Esophagus muscularis mucosa (tissue), 4 donors: ENCODE results near the gene NAV2. TPM values are rescaled to one million over a fixed set of nuclear protein-coding genes. Genes with fewer than 3 reads are reported as not detected.

Experiments used
- DNase-seq: peaks from one replicate; pipeline ENCODE4 v3.0.0-alpha.2; 2017; ENCODE audit errors: extremely low spot score
- H3K27ac ChIP-seq, 4 donors: fragments of 200-600 bp; sonication (generic); replicated peaks in 1 of 4; 1 replicate in 3 of 4; 2 replicates in 1 of 4; pipeline ENCODE4 v1.5.1; 2016 to 2019; ENCODE audit warnings: mild to moderate bottlenecking in 1 of 4
- H3K27me3 ChIP-seq, 4 donors: fragments of 200-600 bp; sonication (generic); one replicate each; pipeline versions ENCODE4 v1.5.1 to v1.6.0; 2016 to 2019
- H3K36me3 ChIP-seq, 4 donors: fragments of 200-600 bp; sonication (generic); one replicate each; pipeline ENCODE4 v1.5.1; 2016 to 2019
- H3K4me1 ChIP-seq, 4 donors: fragments of 200-600 bp; sonication (generic); one replicate each; pipeline ENCODE4 v1.5.1; 2016 to 2019
- H3K4me3 ChIP-seq, 4 donors: fragments of 200-600 bp; sonication (generic); 1 replicate in 2 of 4; 2 replicates in 2 of 4; pipeline ENCODE4 v1.5.1; 2016 to 2019; ENCODE audit warnings: mild to moderate bottlenecking in 4 of 4, moderate library complexity in 1 of 4
- H3K9me3 ChIP-seq, 4 donors: fragments of 200-600 bp; sonication (generic); 1 replicate in 3 of 4; 2 replicates in 1 of 4; pipeline ENCODE4 v1.5.1; 2016 to 2019
- CTCF ChIP-seq, 3 experiments: fragments of 200-600 bp in 2 of 3; fragments of 450-650 bp in 1 of 3; sonication (generic) in 2 of 3; IDR thresholded peaks; one replicate each; pipeline ENCODE4 v1.5.1; 2017 to 2019; ENCODE audit warnings: antibody characterized with exemption in 3 of 3, mild to moderate bottlenecking in 2 of 3, moderate library complexity in 1 of 3
- EP300 ChIP-seq: sonication (generic); formaldehyde crosslinking; IDR thresholded peaks from one replicate; pipeline ENCODE4 v1.6.1; 2017; ENCODE audit warnings: antibody characterized with exemption
- POLR2A ChIP-seq: fragments of 450-650 bp; IDR thresholded peaks from one replicate; pipeline ENCODE4 v1.6.1; 2017; ENCODE audit warnings: antibody characterized with exemption, moderate library complexity, mild to moderate bottlenecking, low read depth
- POLR2AphosphoS5 ChIP-seq, 2 donors: sonication (generic); formaldehyde crosslinking; IDR thresholded peaks; one replicate each; pipeline ENCODE4 v1.6.1; 2017; ENCODE audit warnings: antibody characterized with exemption in 2 of 2
- WGBS: methylation state at CpG from one replicate; pipeline ENCODE4 v1.1.5; 2018; 5-methylcytosine and 5-hydroxymethylcytosine counted together
- intact Hi-C: fragments of 100-400 bp; cut with DNase I; formaldehyde crosslinking; loops from one replicate; pipeline ENCODE4 v1.15.1; 2023
- total RNA-seq, 4 donors: library from RNA; depleted of rRNA; stranded (reverse); fragments of >200 nt; gene quantifications; one replicate each; pipeline versions ENCODE4 v1.1.0 to v1.2.1, GENCODE V29; 2016

Gene NAV2
- total RNA-seq, 4 donors from 2014 or later = 21.9 to 57.0 (median 37.5) TPM

GRCh38 chr11:20138707-20139106 is 426.1 kb downstream of the NAV2 start:
- Histone ChIP-seq H3K36me3 (no peaks in the 10 kb centered on the region), H3K4me1 (no peaks in the 10 kb centered on the region), H3K4me3 (no peak overlapping the region), H3K27ac (no peak overlapping the region), H3K27me3 (no peaks in the 10 kb centered on the region), H3K9me3 (no peaks in the 10 kb centered on the region)
- WGBS = 81% methylated on average over 4 of the region's 4 CpGs
- intact Hi-C loops = no loop called here
- no peak for DNase-seq
- TF ChIP-seq CTCF (IDR thresholded peaks at IDR 0.05) (no peak), EP300 (no peak), POLR2AphosphoS5 (IDR thresholded peaks at IDR 0.05) (no peak), POLR2A (no peak)

- peaks cover 14 to 19% (median 15%) of the 10 kb centered on the region in 4 donors for H3K4me1 ChIP-seq
- WGBS = 87% methylated on average over 1 of the region's 1 CpG
- H3K9me3 ChIP-seq = no peaks in the 10 kb centered on the region
- no peak for TF ChIP-seq POLR2AphosphoS5 (IDR thresholded peaks at IDR 0.05)
- TF ChIP-seq CTCF (IDR thresholded peaks at IDR 0.05) = no peak
- no peak for TF ChIP-seq POLR2A
- no peak for TF ChIP-seq EP300
- DNase-seq = no peak
- peaks cover 8 to 70% (median 42%) of the 10 kb centered on the region in 4 donors for H3K27me3 ChIP-seq
- no peaks in the 10 kb centered on the region for H3K36me3 ChIP-seq
- intact Hi-C loops = no loop called here
- no peak overlapping the region for H3K27ac ChIP-seq
- H3K4me3 ChIP-seq = no peak overlapping the region
Measured at GRCh38 chr11:20154381-20154780, 441.7 kb downstream of the NAV2 start.

- Histone ChIP-seq H3K9me3 (no peaks in the 10 kb centered on the region), H3K4me3 (peak overlapping the region in 3 of 4 donors; percentile 7 to 32 (median 32)), H3K36me3 (no peaks in the 10 kb centered on the region), H3K4me1 (peaks cover 14 to 20% (median 17%) of the 10 kb centered on the region in 4 donors), H3K27ac (no peak overlapping the region), H3K27me3 (peaks cover 8 to 78% (median 55%) of the 10 kb centered on the region in 4 donors)
- 14% methylated on average over 18 of the region's 19 CpGs for WGBS
- TF ChIP-seq POLR2AphosphoS5 (IDR thresholded peaks at IDR 0.05) (no peak), CTCF (IDR thresholded peaks at IDR 0.05) (no peak), EP300 (no peak), POLR2A (no peak)
- DNase-seq = no peak
- intact Hi-C loops = no loop called here
Measured at GRCh38 chr11:20155683-20156279, 443.1 kb downstream of the NAV2 start.

- H3K4me3 ChIP-seq = peak overlapping the region; percentile 7 to 43 (median 32)
- 5% methylated on average over 22 of the region's 51 CpGs for WGBS
- no peaks in the 10 kb centered on the region for H3K36me3 ChIP-seq
- no peaks in the 10 kb centered on the region for H3K9me3 ChIP-seq
- intact Hi-C loops = no loop called here
- H3K27me3 ChIP-seq = peaks cover 8 to 84% (median 61%) of the 10 kb centered on the region in 4 donors
- DNase-seq = no peak
- H3K4me1 ChIP-seq = peaks cover 14 to 25% (median 19%) of the 10 kb centered on the region in 4 donors
- TF ChIP-seq EP300 (no peak), CTCF (IDR thresholded peaks at IDR 0.05) (no peak), POLR2A (no peak), POLR2AphosphoS5 (IDR thresholded peaks at IDR 0.05) (no peak)
- no peak overlapping the region for H3K27ac ChIP-seq
Measured at GRCh38 chr11:20156280-20156875, 443.7 kb downstream of the NAV2 start.
